Gastroesophageal sphincter (tissue), 4 donors: ENCODE measurements around the gene CPN1. TPM values are rescaled to one million over a fixed set of nuclear protein-coding genes. Genes with fewer than 3 reads are reported as not detected.
A peak's percentile ranks its signal among the peaks of the same experiment; 100 is the strongest.

Experiments used
- ATAC-seq: fragments of 150-250 bp; one replicate; pipeline ENCODE4 v1.9.1; 2016; ENCODE audit warnings: mild to moderate bottlenecking, moderate library complexity
- H3K27ac ChIP-seq, 4 donors: fragments of 200-600 bp; sonication (generic) in 3 of 4; 1 replicate in 3 of 4; 2 replicates in 1 of 4; pipeline ENCODE4 v1.5.1; 2016 to 2019
- H3K27me3 ChIP-seq: fragments of 200-600 bp; sonication (generic); one replicate; pipeline ENCODE4 v1.5.1; 2019
- H3K36me3 ChIP-seq, 2 donors: fragments of 200-600 bp; sonication (generic); one replicate each; pipeline ENCODE4 v1.5.1; 2019; ENCODE audit warnings: control low read depth in 1 of 2
- H3K4me1 ChIP-seq, 3 donors: fragments of 200-600 bp; sonication (generic); 1 replicate in 2 of 3; 2 replicates in 1 of 3; pipeline ENCODE4 v1.5.1; 2016 to 2019; ENCODE audit warnings: control low read depth in 2 of 3
- H3K4me3 ChIP-seq, 2 donors: fragments of 200-600 bp; sonication (generic); one replicate each; pipeline ENCODE4 v1.5.1; 2019; ENCODE audit warnings: mild to moderate bottlenecking in 1 of 2, moderate library complexity in 1 of 2
- H3K9me3 ChIP-seq, 3 donors: fragments of 200-600 bp; sonication (generic); one replicate each; pipeline ENCODE4 v1.5.1; 2017 to 2019; ENCODE audit warnings: control low read depth in 2 of 3
- CTCF ChIP-seq, 4 experiments: fragments of 200-600 bp in 2 of 4; fragments of 450-650 bp in 2 of 4; sonication (generic) in 1 of 4; IDR thresholded peaks; one replicate each; pipeline ENCODE4 v1.5.1; 2017 to 2019; ENCODE audit warnings: antibody characterized with exemption in 4 of 4, mild to moderate bottlenecking in 2 of 4, moderate library complexity in 2 of 4
- EP300 ChIP-seq: sonication (generic); formaldehyde crosslinking; IDR thresholded peaks from one replicate; pipeline ENCODE4 v1.6.1; 2017; ENCODE audit warnings: antibody characterized with exemption, mild to moderate bottlenecking
- POLR2A ChIP-seq, 2 donors: fragments of 450-650 bp; IDR thresholded peaks; one replicate each; pipeline ENCODE4 v1.6.1; 2017; ENCODE audit warnings: antibody characterized with exemption in 2 of 2, mild to moderate bottlenecking in 2 of 2, moderate library complexity in 1 of 2
- POLR2AphosphoS5 ChIP-seq: sonication (generic); formaldehyde crosslinking; IDR thresholded peaks from one replicate; pipeline ENCODE4 v1.6.1; 2017; ENCODE audit warnings: antibody characterized with exemption
- WGBS, 2 donors: methylation state at CpG; one replicate each; pipeline ENCODE4 v1.1.5; 2018; ENCODE audit warnings: low coverage in 1 of 2; 5-methylcytosine and 5-hydroxymethylcytosine counted together
- total RNA-seq, 4 donors: library from RNA; depleted of rRNA; stranded (reverse); fragments of >200 nt; gene quantifications; one replicate each; pipeline ENCODE4 v1.1.0, GENCODE V29; 2016

CPN1 gene
- total RNA-seq, 4 donors from 2014 or later: not detected

- Histone ChIP-seq H3K36me3 (no peaks in the 10 kb centered on the region), H3K4me3 (no peak overlapping the region), H3K27me3 (peaks cover 7% of the 10 kb centered on the region), H3K9me3 (no peaks in the 10 kb centered on the region), H3K4me1 (no peaks in the 10 kb centered on the region), H3K27ac (no peak overlapping the region)
- 49 to 80% methylated on average over 2 to 4 of the region's 4 CpGs for WGBS, 2 donors
- TF ChIP-seq POLR2A (IDR thresholded peaks at IDR 0.05) (no peak), POLR2AphosphoS5 (no peak), CTCF (IDR thresholded peaks at IDR 0.05) (no peak), EP300 (no peak)
- no peak for ATAC-seq
These were observed 42.4 kb upstream of the CPN1 start for GRCh38 chr10:100124097-100124496.

GRCh38 chr10:100122780-100123179 lies 41.1 kb upstream of the CPN1 start:
- Histone ChIP-seq H3K27me3 (peaks cover 18% of the 10 kb centered on the region), H3K27ac (no peak overlapping the region), H3K9me3 (no peaks in the 10 kb centered on the region), H3K4me3 (no peak overlapping the region), H3K4me1 (no peaks in the 10 kb centered on the region), H3K36me3 (no peaks in the 10 kb centered on the region)
- TF ChIP-seq CTCF (IDR thresholded peaks at IDR 0.05): no peak
- no peak for TF ChIP-seq EP300
- TF ChIP-seq POLR2AphosphoS5: no peak
- TF ChIP-seq POLR2A (IDR thresholded peaks at IDR 0.05): no peak
- no peak for ATAC-seq

- 86 to 89% methylated on average over 2 of the region's 2 CpGs for WGBS, 2 donors
- no peak overlapping the region for H3K4me3 ChIP-seq
- TF ChIP-seq POLR2A (IDR thresholded peaks at IDR 0.05): no peak
- TF ChIP-seq POLR2AphosphoS5: no peak
- TF ChIP-seq EP300: no peak
- TF ChIP-seq CTCF (IDR thresholded peaks at IDR 0.05): no peak
- no peaks in the 10 kb centered on the region for H3K4me1 ChIP-seq
- H3K36me3 ChIP-seq: no peaks in the 10 kb centered on the region
- no peak for ATAC-seq
- peaks cover 40% of the 10 kb centered on the region for H3K27me3 ChIP-seq
- H3K9me3 ChIP-seq: no peaks in the 10 kb centered on the region
- H3K27ac ChIP-seq: no peak overlapping the region
These were observed 38.9 kb upstream of the CPN1 start for GRCh38 chr10:100120550-100120949.

- Histone ChIP-seq H3K27ac (no peak overlapping the region), H3K36me3 (no peaks in the 10 kb centered on the region), H3K9me3 (no peaks in the 10 kb centered on the region), H3K4me1 (peaks cover 0 to 4% (median 0%) of the 10 kb centered on the region in 3 donors), H3K4me3 (no peak overlapping the region), H3K27me3 (peaks cover 49% of the 10 kb centered on the region)
- ATAC-seq: no peak
- WGBS, 2 donors: 33 to 86% methylated on average over 1 to 4 of the region's 4 CpGs
- TF ChIP-seq POLR2A (IDR thresholded peaks at IDR 0.05) (no peak), EP300 (no peak), CTCF (IDR thresholded peaks at IDR 0.05) (no peak), POLR2AphosphoS5 (no peak)
These were observed 38.1 kb upstream of the CPN1 start for GRCh38 chr10:100119726-100120125.

- Histone ChIP-seq H3K27ac (no peak overlapping the region), H3K4me3 (peak overlapping the region in 1 of 2 donors; percentile 27), H3K27me3 (peaks cover 47% of the 10 kb centered on the region), H3K4me1 (peaks cover 0 to 4% (median 0%) of the 10 kb centered on the region in 3 donors), H3K9me3 (no peaks in the 10 kb centered on the region), H3K36me3 (no peaks in the 10 kb centered on the region)
- 35 to 83% methylated on average over 7 to 24 of the region's 51 CpGs for WGBS, 2 donors
- no peak for TF ChIP-seq EP300
- TF ChIP-seq POLR2A (IDR thresholded peaks at IDR 0.05): no peak
- no peak for TF ChIP-seq CTCF (IDR thresholded peaks at IDR 0.05)
- TF ChIP-seq POLR2AphosphoS5: no peak
- ATAC-seq: no peak
These were observed 33.5 kb upstream of the CPN1 start for GRCh38 chr10:100114976-100115770.
